ENCODE results near the gene COL19A1.

Gene COL19A1

DNA sequence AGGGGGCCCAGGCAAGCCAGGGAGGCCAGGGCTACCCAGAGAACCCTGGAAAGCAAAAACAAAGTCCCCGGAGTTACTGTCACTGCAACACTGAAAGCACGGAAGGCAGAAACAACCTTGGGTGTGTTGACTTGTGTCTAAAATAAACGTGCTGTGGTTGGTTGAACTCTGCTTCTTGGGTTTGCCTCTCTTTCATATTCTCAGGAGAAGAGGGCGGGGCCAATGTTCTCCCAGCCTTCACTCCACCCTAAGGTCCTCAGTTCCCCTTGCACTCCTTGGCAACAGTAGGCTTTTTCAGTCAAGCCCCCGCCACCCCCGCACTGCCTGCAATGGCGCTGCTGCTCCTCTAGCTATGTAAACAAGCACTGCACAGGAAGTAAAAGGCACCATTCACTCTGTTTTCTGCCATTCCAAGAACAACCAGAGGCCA lies 375.6 kb downstream of the COL19A1 start:
- DNase-seq, result no peak

DNA sequence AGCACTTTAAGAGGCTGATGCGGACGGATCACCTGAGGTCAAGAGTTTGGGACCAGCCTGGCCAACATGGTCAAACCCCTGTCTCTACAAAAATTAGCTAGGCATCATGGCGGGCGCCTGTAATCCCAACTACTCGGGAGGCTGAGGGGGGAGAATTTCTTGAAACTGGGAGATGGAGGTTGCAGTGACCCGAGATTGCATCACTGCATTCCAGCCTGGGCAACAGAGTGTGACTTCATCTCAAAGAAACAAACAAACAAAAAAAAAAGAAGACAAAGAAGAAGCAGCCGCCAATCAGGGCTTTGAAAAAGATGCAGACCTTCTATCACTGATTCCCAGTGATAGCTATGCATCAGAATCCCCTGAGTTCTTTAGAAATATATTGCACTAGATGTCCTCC lies 379.8 kb downstream of the COL19A1 start:
- no peak for DNase-seq

DNA sequence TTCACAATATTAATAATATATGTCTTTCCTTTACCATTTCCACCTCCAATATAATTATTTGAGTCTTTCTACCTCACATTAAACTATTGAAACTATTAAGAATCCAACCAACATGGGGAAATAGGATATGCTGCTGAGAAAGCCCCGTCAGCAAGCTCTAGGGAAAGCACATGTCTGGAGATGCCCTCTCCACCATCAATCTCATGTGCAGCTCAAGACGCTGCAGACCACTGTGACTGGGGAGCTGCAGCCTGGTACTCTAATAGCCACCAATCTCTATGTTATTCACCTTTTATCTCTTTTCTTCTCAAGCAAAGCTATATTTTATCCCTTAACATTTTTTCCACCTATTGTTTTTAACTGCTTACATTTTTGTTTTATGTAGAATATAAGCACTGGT lies 386.2 kb downstream of the COL19A1 start:
- DNase-seq, result no peak

DNA sequence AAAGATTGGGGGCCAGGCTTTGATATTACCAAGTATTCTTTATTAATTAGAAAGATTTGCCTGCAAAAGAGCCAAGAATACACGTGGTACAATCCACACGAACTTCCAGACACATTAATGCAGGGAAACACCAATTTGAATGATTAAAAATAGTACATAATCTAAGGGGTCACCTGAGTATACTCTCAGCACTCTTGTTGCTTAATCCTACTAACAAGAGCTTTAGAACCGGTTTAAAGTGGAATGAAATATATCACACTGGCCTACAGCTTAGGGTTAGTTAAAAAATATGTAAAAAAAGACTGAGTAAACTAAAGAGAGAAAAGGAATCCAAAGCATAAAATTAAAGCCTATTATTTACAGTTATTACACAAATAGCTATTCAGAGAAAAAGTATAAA lies 387.6 kb downstream of the COL19A1 start:
- no peak for DNase-seq

DNA sequence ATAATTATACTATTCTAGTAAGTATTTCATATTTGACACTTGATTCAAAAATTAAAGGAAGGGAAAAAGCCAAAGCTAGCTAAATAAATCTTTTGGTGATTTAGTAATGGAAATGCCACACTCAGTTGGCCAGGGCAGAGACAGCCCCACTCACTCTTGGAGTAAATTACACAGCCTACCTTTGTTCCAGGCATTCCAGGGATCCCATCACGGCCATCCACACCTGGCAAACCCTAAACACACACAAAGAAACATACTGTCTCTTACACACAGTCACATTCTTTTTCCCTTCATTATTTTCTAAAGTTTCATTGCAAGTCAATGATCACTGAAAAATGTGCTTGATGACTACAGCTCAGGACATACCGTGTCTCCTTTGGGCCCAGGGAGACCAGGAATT lies 388.4 kb downstream of the COL19A1 start:
- no peak for DNase-seq

DNA sequence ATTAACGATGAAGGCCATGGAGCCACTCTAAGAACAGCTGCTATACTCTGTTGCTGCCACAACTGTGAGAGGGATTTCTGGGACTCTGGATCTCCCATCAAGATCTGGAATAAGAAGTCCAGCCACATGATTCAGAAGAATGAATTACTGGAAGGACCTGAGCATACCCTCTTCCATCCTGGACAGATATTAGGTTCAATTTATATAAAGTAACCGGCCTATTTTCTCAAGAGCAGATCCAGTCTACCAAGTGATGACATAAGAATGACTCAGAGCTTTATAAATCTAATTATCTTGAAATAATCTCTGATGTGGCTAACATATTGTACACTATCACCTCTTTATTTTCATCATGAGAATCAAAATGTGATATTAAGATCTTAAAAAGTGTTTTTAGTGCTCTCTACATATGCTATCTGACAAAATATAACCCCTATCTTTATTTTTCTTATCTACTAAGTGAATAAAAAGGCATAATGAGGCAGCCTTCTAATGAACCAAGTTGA lies 391.5 kb downstream of the COL19A1 start:
- no peak for DNase-seq

DNA sequence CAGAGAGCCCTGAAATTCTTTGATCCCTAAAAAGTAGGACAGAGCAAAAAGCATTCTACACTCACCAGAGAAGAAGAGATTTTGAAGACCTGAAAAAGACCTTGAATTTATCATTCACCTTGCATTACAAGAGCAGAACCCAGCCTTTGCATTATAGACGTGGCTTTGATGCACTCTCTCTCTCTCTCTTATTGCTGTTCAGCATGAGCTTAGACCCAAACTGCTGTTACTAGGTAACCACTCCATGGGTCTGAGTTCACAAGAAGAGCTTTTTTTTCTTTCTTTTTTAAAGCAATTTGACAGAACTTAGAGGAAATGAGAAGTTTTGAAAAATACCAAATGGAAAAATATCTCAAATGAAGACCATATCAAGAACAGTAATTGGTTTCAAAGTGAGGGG lies 392.1 kb downstream of the COL19A1 start:
- no peak for DNase-seq

Data from retina (tissue), 1 donor.